A549 (cell line): ENCODE measurements around the gene KRTAP12-2.

ENCODE experiments used
- POLR2A ChIP-seq: IDR thresholded peaks from 2 replicates; pipeline ENCODE4 v1.6.1; 2012; ENCODE audit warnings: mild to moderate bottlenecking, low read length
- RCOR1 ChIP-seq: fragments of 150-350 bp; IDR thresholded peaks from 2 replicates; pipeline ENCODE4 v1.6.1; 2014; ENCODE audit warnings: antibody characterized with exemption, low read length, low read depth
- RFX5 ChIP-seq: fragments of 450-650 bp; IDR thresholded peaks from 2 replicates; pipeline ENCODE4 v1.7.1; 2014; ENCODE audit warnings: antibody characterized with exemption, mild to moderate bottlenecking, moderate library complexity
- ZC3H11A ChIP-seq: fragments of 450-650 bp; IDR thresholded peaks from 2 replicates; pipeline ENCODE4 v1.6.1; 2014; ENCODE audit warnings: antibody characterized with exemption, mild to moderate bottlenecking

GRCh38 chr21:44619886-44620285, 46.8 kb downstream of the KRTAP12-2 start:
- TF ChIP-seq RCOR1 (no peak), RFX5 (no peak), ZC3H11A (no peak), POLR2A (no peak)
